Gastroesophageal sphincter (tissue), 4 donors: ENCODE data around the gene ANKRD40CL. TPM values are rescaled to one million over a fixed set of nuclear protein-coding genes. Genes with fewer than 3 reads are reported as not detected.

Experiments used
- ATAC-seq: fragments of 150-250 bp; one replicate; pipeline ENCODE4 v1.9.1; 2016; ENCODE audit warnings: mild to moderate bottlenecking, moderate library complexity
- H3K27ac ChIP-seq, 4 donors: fragments of 200-600 bp; sonication (generic) in 3 of 4; 1 replicate in 3 of 4; 2 replicates in 1 of 4; pipeline ENCODE4 v1.5.1; 2016 to 2019
- H3K27me3 ChIP-seq: fragments of 200-600 bp; sonication (generic); one replicate; pipeline ENCODE4 v1.5.1; 2019
- H3K36me3 ChIP-seq, 2 donors: fragments of 200-600 bp; sonication (generic); one replicate each; pipeline ENCODE4 v1.5.1; 2019; ENCODE audit warnings: control low read depth in 1 of 2
- H3K4me1 ChIP-seq, 3 donors: fragments of 200-600 bp; sonication (generic); 1 replicate in 2 of 3; 2 replicates in 1 of 3; pipeline ENCODE4 v1.5.1; 2016 to 2019; ENCODE audit warnings: control low read depth in 2 of 3
- H3K4me3 ChIP-seq, 2 donors: fragments of 200-600 bp; sonication (generic); one replicate each; pipeline ENCODE4 v1.5.1; 2019; ENCODE audit warnings: mild to moderate bottlenecking in 1 of 2, moderate library complexity in 1 of 2
- H3K9me3 ChIP-seq, 3 donors: fragments of 200-600 bp; sonication (generic); one replicate each; pipeline ENCODE4 v1.5.1; 2017 to 2019; ENCODE audit warnings: control low read depth in 2 of 3
- CTCF ChIP-seq, 4 experiments: fragments of 200-600 bp in 2 of 4; fragments of 450-650 bp in 2 of 4; sonication (generic) in 1 of 4; IDR thresholded peaks; one replicate each; pipeline ENCODE4 v1.5.1; 2017 to 2019; ENCODE audit warnings: antibody characterized with exemption in 4 of 4, mild to moderate bottlenecking in 2 of 4, moderate library complexity in 2 of 4
- EP300 ChIP-seq: sonication (generic); formaldehyde crosslinking; IDR thresholded peaks from one replicate; pipeline ENCODE4 v1.6.1; 2017; ENCODE audit warnings: antibody characterized with exemption, mild to moderate bottlenecking
- POLR2A ChIP-seq, 2 donors: fragments of 450-650 bp; IDR thresholded peaks; one replicate each; pipeline ENCODE4 v1.6.1; 2017; ENCODE audit warnings: antibody characterized with exemption in 2 of 2, mild to moderate bottlenecking in 2 of 2, moderate library complexity in 1 of 2
- POLR2AphosphoS5 ChIP-seq: sonication (generic); formaldehyde crosslinking; IDR thresholded peaks from one replicate; pipeline ENCODE4 v1.6.1; 2017; ENCODE audit warnings: antibody characterized with exemption
- WGBS, 2 donors: methylation state at CpG; one replicate each; pipeline ENCODE4 v1.1.5; 2018; ENCODE audit warnings: low coverage in 1 of 2; 5-methylcytosine and 5-hydroxymethylcytosine counted together
- total RNA-seq, 4 donors: library from RNA; depleted of rRNA; stranded (reverse); fragments of >200 nt; gene quantifications; one replicate each; pipeline ENCODE4 v1.1.0, GENCODE V29; 2016

ANKRD40CL gene
- total RNA-seq, 4 donors from 2014 or later = not detected

GRCh38 chr17:50769884-50770283 is 2.6 kb upstream of the ANKRD40CL start:
- no peak overlapping the region for H3K4me3 ChIP-seq
- no peaks in the 10 kb centered on the region for H3K9me3 ChIP-seq
- 87 to 93% methylated on average over 4 to 7 of the region's 8 CpGs for WGBS, 2 donors
- no peak for ATAC-seq
- no peak overlapping the region for H3K27ac ChIP-seq
- H3K36me3 ChIP-seq = no peaks in the 10 kb centered on the region
- H3K27me3 ChIP-seq = no peaks in the 10 kb centered on the region
- peaks cover 0 to 13% (median 10%) of the 10 kb centered on the region in 3 donors for H3K4me1 ChIP-seq
- TF ChIP-seq POLR2AphosphoS5 (no peak), POLR2A (IDR thresholded peaks at IDR 0.05) (no peak), EP300 (no peak), CTCF (IDR thresholded peaks at IDR 0.05) (no peak)

DNA sequence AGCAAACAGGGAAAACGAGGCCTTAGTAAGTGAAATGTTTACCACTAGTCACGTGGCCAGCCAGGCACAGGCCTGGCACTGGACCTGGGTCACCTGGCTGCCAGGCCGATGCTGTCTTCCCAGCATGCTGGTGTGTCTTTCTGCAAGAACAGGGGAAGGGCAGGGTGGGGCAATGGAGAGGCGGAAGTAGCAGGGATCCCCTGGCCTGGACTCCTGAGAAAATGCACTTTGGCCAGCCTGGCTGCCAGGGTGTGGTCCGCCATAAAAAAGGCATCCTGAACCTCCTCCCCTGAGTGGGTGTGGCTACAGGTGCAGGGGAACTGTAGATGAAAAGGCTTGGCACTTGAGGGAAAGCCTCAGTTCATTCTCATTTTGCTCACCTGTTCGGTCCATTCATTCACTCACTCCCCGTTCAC is 1.0 kb upstream of the ANKRD40CL start:
- Histone ChIP-seq H3K36me3 (no peaks in the 10 kb centered on the region), H3K9me3 (no peaks in the 10 kb centered on the region), H3K4me1 (peaks cover 0 to 28% (median 23%) of the 10 kb centered on the region in 3 donors), H3K27ac (no peak overlapping the region), H3K4me3 (no peak overlapping the region), H3K27me3 (no peaks in the 10 kb centered on the region)
- TF ChIP-seq EP300 (no peak), CTCF (IDR thresholded peaks at IDR 0.05) (no peak), POLR2A (IDR thresholded peaks at IDR 0.05) (no peak), POLR2AphosphoS5 (no peak)
- no peak for ATAC-seq
- 70 to 73% methylated on average over 7 of the region's 7 CpGs for WGBS, 2 donors

GRCh38 chr17:50767030-50767429 is 288 bp downstream of the ANKRD40CL start:
- H3K4me1 ChIP-seq = peaks cover 0 to 35% (median 23%) of the 10 kb centered on the region in 3 donors
- H3K27me3 ChIP-seq = no peaks in the 10 kb centered on the region
- TF ChIP-seq POLR2A (IDR thresholded peaks at IDR 0.05) (no peak), EP300 (no peak)
- H3K9me3 ChIP-seq = no peaks in the 10 kb centered on the region
- H3K36me3 ChIP-seq = no peaks in the 10 kb centered on the region
- WGBS, 2 donors = 63 to 73% methylated on average over 6 to 7 of the region's 7 CpGs
- no peak for ATAC-seq
- no peak overlapping the region for H3K27ac ChIP-seq
- no peak overlapping the region for H3K4me3 ChIP-seq

DNA sequence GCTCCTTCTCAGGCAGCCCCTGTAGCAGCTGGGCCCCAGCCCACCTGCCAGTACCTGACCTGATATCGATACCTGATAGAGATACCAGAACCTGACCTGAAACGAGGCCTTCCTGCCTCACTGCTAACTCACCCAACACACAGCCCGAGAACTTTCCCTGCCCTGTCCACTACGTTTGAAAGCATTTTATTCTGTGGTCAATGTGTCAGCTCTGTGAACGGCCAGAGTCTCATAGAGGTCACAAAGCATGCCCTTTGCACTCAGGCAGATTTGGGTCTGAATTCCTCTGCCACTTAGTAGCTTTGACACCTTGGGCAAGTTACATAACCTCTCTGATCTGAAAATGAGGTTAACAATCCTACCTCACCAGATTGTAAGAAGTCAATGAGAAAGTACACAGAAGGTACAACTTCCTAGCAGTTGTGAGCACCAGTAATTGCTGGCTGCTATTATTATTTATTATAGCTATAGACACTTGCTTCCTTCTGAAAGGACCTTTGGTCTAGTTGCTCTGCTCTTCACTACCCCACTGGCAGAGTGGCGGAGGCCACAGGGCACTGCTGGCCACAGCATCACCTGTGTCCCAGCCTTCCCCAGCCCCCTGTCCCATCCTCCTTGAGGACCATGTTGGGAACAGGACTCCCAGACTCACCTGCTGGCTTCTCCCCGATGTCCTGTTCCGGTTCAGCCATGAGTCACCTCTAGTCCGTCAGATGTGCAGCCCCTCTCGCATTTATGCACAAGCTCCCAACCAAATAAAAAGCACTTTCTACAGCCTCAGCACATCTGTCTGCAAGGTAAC is 895 bp downstream of the ANKRD40CL start:
- no peak for ATAC-seq
- Histone ChIP-seq H3K4me3 (no peak overlapping the region), H3K27ac (peak overlapping the region in 1 of 4 donors; percentile 15), H3K9me3 (no peaks in the 10 kb centered on the region), H3K27me3 (no peaks in the 10 kb centered on the region), H3K36me3 (no peaks in the 10 kb centered on the region), H3K4me1 (peaks cover 0 to 35% (median 23%) of the 10 kb centered on the region in 3 donors)
- TF ChIP-seq EP300 = no peak
- no peak for TF ChIP-seq CTCF (IDR thresholded peaks at IDR 0.05)
- TF ChIP-seq POLR2AphosphoS5 = no peak
- no peak for TF ChIP-seq POLR2A (IDR thresholded peaks at IDR 0.05)
- WGBS, 2 donors = 86% methylated on average over 4 of the region's 10 CpGs; no CpG with 5 or more reads in 1 of the 2 donors

DNA sequence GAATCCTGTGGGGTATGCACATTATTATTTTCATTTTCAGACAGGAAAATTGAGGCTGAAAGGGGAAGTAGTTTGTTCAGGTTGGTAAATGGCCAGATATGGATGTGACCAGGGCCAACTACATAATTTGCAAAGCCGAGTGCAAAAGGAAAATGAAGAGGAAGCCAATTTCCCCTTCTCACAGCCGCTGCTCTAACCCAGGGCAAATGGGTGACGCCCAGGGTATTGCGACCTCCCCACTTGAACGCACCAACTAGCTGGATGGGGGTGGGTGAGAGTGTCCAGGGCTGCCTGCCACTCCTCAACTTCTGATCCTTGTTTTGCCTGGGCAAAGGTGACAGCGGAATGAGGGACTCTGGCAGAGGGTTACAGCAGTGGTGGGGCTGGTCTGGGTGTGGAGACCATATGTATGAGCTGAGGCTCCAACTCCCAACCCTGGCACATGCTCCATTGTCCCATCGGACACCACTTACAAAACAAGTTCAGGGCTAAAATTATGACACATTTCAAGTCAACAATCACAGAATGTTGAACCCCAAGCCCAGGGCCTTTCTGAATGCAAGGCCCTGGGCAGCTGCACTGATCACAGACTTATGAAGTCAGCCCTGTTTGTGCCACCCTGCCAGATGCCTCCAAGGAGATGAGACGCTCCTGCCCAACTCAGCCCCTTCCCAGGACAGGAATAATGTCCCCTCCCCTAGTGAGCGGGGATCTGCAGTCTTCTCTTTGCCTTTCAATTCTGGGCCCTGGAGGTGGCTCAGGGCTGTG is 1.7 kb downstream of the ANKRD40CL start:
- 42 to 43% methylated on average over 1 to 6 of the region's 9 CpGs for WGBS, 2 donors
- Histone ChIP-seq H3K4me1 (peaks cover 0 to 35% (median 23%) of the 10 kb centered on the region in 3 donors), H3K27ac (peak overlapping the region in 2 of 4 donors; percentile 15 to 44), H3K9me3 (no peaks in the 10 kb centered on the region), H3K36me3 (no peaks in the 10 kb centered on the region), H3K27me3 (no peaks in the 10 kb centered on the region), H3K4me3 (no peak overlapping the region)
- TF ChIP-seq POLR2AphosphoS5 (no peak), CTCF (IDR thresholded peaks at IDR 0.05) (no peak), POLR2A (IDR thresholded peaks at IDR 0.05) (no peak), EP300 (no peak)
- ATAC-seq = peak; percentile 52
